H1 (cell line): ENCODE results near the gene USPL1. TPM values are rescaled to one million over a fixed set of nuclear protein-coding genes. Genes with fewer than 3 reads are reported as not detected.
A peak's percentile ranks its signal among the peaks of the same experiment; 100 is the strongest.

Source experiments
- CTCF ChIA-PET: fragments of 300-600 bp; sonication (Branson Sonifier 250); formaldehyde crosslinking; loops from one replicate; lab custom pipeline; 2021; ENCODE audit not compliant: partially characterized antibody; lab: Charles Lee
- POLR2A ChIA-PET: fragments of 300-600 bp; sonication (Branson Sonifier 250); formaldehyde crosslinking; loops from one replicate; lab custom pipeline; 2021; ENCODE audit warnings: inconsistent platforms; ENCODE audit not compliant: partially characterized antibody; lab: Charles Lee
- DNase-seq, 2 experiments: peaks; one replicate each; pipeline versions ENCODE4 v3.0.0 to v3.0.0-alpha.2; 2010 to 2022; ENCODE audit warnings: low spot score in 2 of 2, low read depth in 1 of 2, mixed read lengths in 1 of 2
- FAIRE-seq: peaks from 2 replicates; lab custom pipeline; 2011; peaks lifted over from hg19 to GRCh38; lab: Jason Lieb, UNC
- H2AFZ ChIP-seq: 2 replicates; pipeline ENCODE4 v1.8.1; 2012; ENCODE audit warnings: low read length, inconsistent platforms
- H2AK5ac ChIP-seq: 2 replicates; pipeline ENCODE4 v1.6.1; 2013; ENCODE audit warnings: low read depth, low read length
- H2BK120ac ChIP-seq: replicated peaks from 2 replicates; pipeline ENCODE3; 2013; ENCODE audit warnings: low read depth, low read length, inconsistent platforms
- H2BK12ac ChIP-seq: 2 replicates; pipeline ENCODE4 v1.6.1; 2013; ENCODE audit warnings: low read depth, low read length
- H2BK15ac ChIP-seq: 2 replicates; pipeline ENCODE4 v1.6.1; 2013; ENCODE audit warnings: low read length
- H2BK20ac ChIP-seq: 2 replicates; pipeline ENCODE4 v1.6.1; 2013; ENCODE audit warnings: low read length
- H2BK5ac ChIP-seq: 2 replicates; pipeline ENCODE4 v1.6.1; 2013; ENCODE audit warnings: low read depth, low read length
- H3K14ac ChIP-seq: 2 replicates; pipeline ENCODE4 v1.6.1; 2013; ENCODE audit warnings: inconsistent platforms; ENCODE audit not compliant: insufficient read length
- H3K18ac ChIP-seq: 2 replicates; pipeline ENCODE4 v1.6.1; 2013; ENCODE audit warnings: low read length; ENCODE audit errors: extremely low read depth
- H3K23ac ChIP-seq: 2 replicates; pipeline ENCODE4 v1.6.1; 2013; ENCODE audit warnings: inconsistent platforms; ENCODE audit not compliant: insufficient read length
- H3K23me2 ChIP-seq: 2 replicates; pipeline ENCODE4 v1.6.1; 2013; ENCODE audit warnings: low read depth, low read length
- H3K27ac ChIP-seq: 2 replicates; pipeline ENCODE4 v1.6.1; 2011; ENCODE audit warnings: low read depth, low read length, inconsistent platforms
- H3K27me3 ChIP-seq, 4 experiments: replicated peaks in 1 of 4; 1 replicate in 1 of 4; 2 replicates in 3 of 4; pipeline versions ENCODE4 v1.6.1 to v1.8.1; 2011 to 2013; ENCODE audit warnings: low read length in 3 of 4, mild to moderate bottlenecking in 3 of 4, inconsistent platforms in 2 of 4, mixed read lengths in 2 of 4, moderate library complexity in 1 of 4; ENCODE audit not compliant: control insufficient read depth in 3 of 4, insufficient read depth in 3 of 4; ENCODE audit errors: extremely low read depth in 1 of 4
- H3K36me3 ChIP-seq, 4 experiments: 2 replicates each; pipeline versions ENCODE4 v1.6.1 to v1.8.1; 2011 to 2013; ENCODE audit warnings: mild to moderate bottlenecking in 4 of 4, low read length in 3 of 4, moderate library complexity in 2 of 4, control low read depth in 1 of 4, inconsistent platforms in 1 of 4; ENCODE audit not compliant: insufficient read depth in 4 of 4, control insufficient read depth in 2 of 4
- H3K4ac ChIP-seq: replicated peaks from 2 replicates; pipeline ENCODE3; 2013; ENCODE audit warnings: low read length, low read depth, mixed read lengths, inconsistent platforms; ENCODE audit not compliant: insufficient read length
- H3K4me1 ChIP-seq, 4 experiments: replicated peaks in 1 of 4; 1 replicate in 1 of 4; 2 replicates in 3 of 4; pipeline versions ENCODE4 v1.6.1 to v1.8.1; 2011 to 2013; ENCODE audit warnings: low read length in 3 of 4, inconsistent platforms in 2 of 4, mixed read lengths in 1 of 4; ENCODE audit not compliant: insufficient read depth in 4 of 4, control insufficient read depth in 3 of 4
- H3K4me2 ChIP-seq, 2 experiments: 2 replicates each; pipeline versions ENCODE4 v1.6.1 to v1.8.1; 2011 to 2013; ENCODE audit warnings: low read depth in 2 of 2, low read length in 2 of 2, control low read depth in 1 of 2, inconsistent platforms in 1 of 2, mild to moderate bottlenecking in 1 of 2; ENCODE audit not compliant: insufficient read depth in 1 of 2
- H3K4me3 ChIP-seq, 4 experiments: fragments of 200-600, 300-600 bp in 1 of 4; sonication (generic), shearing (Covaris generic), sonication (Bioruptor Twin) in 1 of 4; 2 replicates each; pipeline versions ENCODE4 v1.5.1 to v1.8.1; 2011 to 2016; ENCODE audit warnings: low read length in 4 of 4, low read depth in 3 of 4, control low read depth in 2 of 4, inconsistent platforms in 2 of 4, mild to moderate bottlenecking in 2 of 4, mixed read lengths in 1 of 4, moderate library complexity in 1 of 4; ENCODE audit not compliant: insufficient read depth in 2 of 4; ENCODE audit errors: extremely low read depth in 1 of 4
- H3K56ac ChIP-seq: replicated peaks from 2 replicates; pipeline ENCODE3; 2013; ENCODE audit warnings: low read depth, mild to moderate bottlenecking, mixed read lengths, low read length, inconsistent platforms; ENCODE audit not compliant: insufficient read length
- H3K79me1 ChIP-seq: 2 replicates; pipeline ENCODE4 v1.6.1; 2013; ENCODE audit warnings: low read depth, low read length, control low read depth
- H3K79me2 ChIP-seq, 2 experiments: 2 replicates each; pipeline versions ENCODE4 v1.6.1 to v1.8.1; 2012 to 2013; ENCODE audit warnings: low read length in 2 of 2, mild to moderate bottlenecking in 2 of 2, inconsistent platforms in 1 of 2; ENCODE audit not compliant: insufficient read depth in 2 of 2, control insufficient read depth in 1 of 2
- H3K9ac ChIP-seq, 4 experiments: replicated peaks in 1 of 4; 1 replicate in 1 of 4; 2 replicates in 3 of 4; pipeline versions ENCODE4 v1.6.1 to v1.8.1; 2011 to 2013; ENCODE audit warnings: low read depth in 3 of 4, low read length in 3 of 4, control low read depth in 2 of 4, mild to moderate bottlenecking in 2 of 4, moderate library complexity in 2 of 4, inconsistent platforms in 1 of 4; ENCODE audit errors: extremely low read depth in 1 of 4
- H3K9me3 ChIP-seq, 2 experiments: 2 replicates each; pipeline versions ENCODE4 v1.6.1 to v1.8.1; 2012 to 2013; ENCODE audit warnings: mild to moderate bottlenecking in 2 of 2, moderate library complexity in 2 of 2, control low read depth in 1 of 2, inconsistent platforms in 1 of 2, low read depth in 1 of 2, low read length in 1 of 2, mixed read lengths in 1 of 2; ENCODE audit not compliant: insufficient read depth in 2 of 2
- H4K20me1 ChIP-seq, 2 experiments: replicated peaks in 1 of 2; 2 replicates each; pipeline versions ENCODE3 to v1.8.1; 2011 to 2013; ENCODE audit warnings: inconsistent platforms in 2 of 2, low read length in 2 of 2, mild to moderate bottlenecking in 1 of 2; ENCODE audit not compliant: insufficient read depth in 2 of 2, control insufficient read depth in 1 of 2
- H4K5ac ChIP-seq: 2 replicates; pipeline ENCODE4 v1.6.1; 2013; ENCODE audit warnings: low read length, low read depth, mixed read lengths, inconsistent platforms; ENCODE audit not compliant: insufficient read length
- H4K8ac ChIP-seq: 2 replicates; pipeline ENCODE4 v1.8.0; 2013; ENCODE audit warnings: mild to moderate bottlenecking, moderate library complexity, low read length, inconsistent platforms; ENCODE audit not compliant: insufficient read depth; ENCODE audit errors: extremely low read depth
- H4K91ac ChIP-seq: replicated peaks from 2 replicates; pipeline ENCODE3; 2013; ENCODE audit warnings: low read length, mixed read lengths, inconsistent platforms; ENCODE audit not compliant: insufficient read length
- JUND ChIP-seq: IDR thresholded peaks from 2 replicates; pipeline ENCODE4 v1.6.1; 2011; ENCODE audit warnings: mild to moderate bottlenecking, improper control_type of control experiment, low read length
- RXRA ChIP-seq: IDR thresholded peaks from 2 replicates; pipeline ENCODE4 v1.6.1; 2011; ENCODE audit warnings: low read depth, mild to moderate bottlenecking, low read length, moderate library complexity; ENCODE audit not compliant: insufficient read depth
- WGBS, 2 experiments: shearing (Covaris generic) in 1 of 2; methylation state at CpG; one replicate each; pipeline versions ENCODE4 v1.1.6 to v1.1.7; 2013 to 2015; ENCODE audit warnings: low lambda C conversion rate in 2 of 2, mixed read lengths in 2 of 2, inconsistent platforms in 1 of 2, low coverage in 1 of 2, missing lambda C conversion rate in 1 of 2; ENCODE audit not compliant: insufficient replicate concordance in 2 of 2, insufficient coverage in 1 of 2, insufficient read length in 1 of 2; ENCODE audit errors: extremely low coverage in 1 of 2, missing lambda C conversion rate in 1 of 2; 5-methylcytosine and 5-hydroxymethylcytosine counted together
- polyA plus RNA-seq, 7 experiments: library from polyadenylated mRNA; depleted of rRNA in 3 of 7; stranded (reverse) in 5 of 7; unstranded in 2 of 7; fragments of >200 nt in 5 of 7; fragments of 200-250 nt in 2 of 7; gene quantifications; 1 replicate in 5 of 7; 2 replicates in 1 of 7; 4 replicates in 1 of 7; pipeline versions ENCODE4 v1.2.1 to v1.2.3, GENCODE V29; 2011 to 2013; ENCODE audit warnings: missing spikeins in 2 of 7, mixed read lengths in 2 of 7
- total RNA-seq: library from RNA; stranded (reverse); fragmentation: NEBNext Ultra II Directional; extraction: Animal tissue kit (Norgen Biotek cat#: 25700); gene quantifications from 2 replicates; pipeline ENCODE4 v1.2.1, GENCODE V29; 2021

Gene USPL1
- total and polyA plus RNA-seq, 2 of the 8 experiments (the other 6 are each of a cell fraction or from before 2014, with no cell fraction given): 6.3 to 17.1 TPM

- Histone ChIP-seq H3K27me3 (no peaks in the 10 kb centered on the region), H3K4me3 (no peak overlapping the region), H3K4ac (no peak overlapping the region), H3K23me2 (no peaks in the 10 kb centered on the region; the same call in 1 of the 2 replicates), H3K27ac (no peak overlapping the region), H2BK120ac (no peak overlapping the region), H4K5ac (no peak overlapping the region), H4K8ac (no peak overlapping the region), H4K20me1 (no peaks in the 10 kb centered on the region), H3K4me1 (peaks cover 0 to 2% (median 0%) of the 10 kb centered on the region in 4 experiments; a peak in 1 of 7 replicates), H3K9me3 (no peaks in the 10 kb centered on the region), H3K79me2 (no peaks in the 10 kb centered on the region), H3K79me1 (no peaks in the 10 kb centered on the region), H3K36me3 (no peaks in the 10 kb centered on the region), H2AK5ac (no peak overlapping the region), H2AFZ (no peak overlapping the region), H2BK20ac (no peak overlapping the region), H3K56ac (no peak overlapping the region), H2BK15ac (no peak overlapping the region), H3K23ac (no peak overlapping the region), H2BK5ac (no peak overlapping the region), H3K14ac (no peak overlapping the region), H3K18ac (no peak overlapping the region), H3K4me2 (no peak overlapping the region), H3K9ac (no peak overlapping the region), H2BK12ac (no peak overlapping the region), H4K91ac (no peak overlapping the region)
- FAIRE-seq: no peak
- no peak for DNase-seq
- ChIA-PET POLR2A (interaction anchor here (1.0 to 1.4 kb wide), 4 partner anchors 37 to 126 kb away, joined by 3 to 6 read pairs (median 4); partner anchors contain the start of genes HMGB1 and USPL1), CTCF (interaction anchor here (0.8 to 2.5 kb wide), 20 partner anchors 9 to 450 kb away, joined by 3 to 9 read pairs (median 4); partner anchors contain the start of gene HMGB1)
- 0 out of 2 replicates have a peak, but pooled peaks have one; percentile 24 for TF ChIP-seq JUND
- no peak for TF ChIP-seq RXRA
- 81% methylated on average over 3 of the region's 3 CpGs; no CpG with 5 or more reads in 1 of the 2 experiments for WGBS, 2 experiments
Observed at GRCh38 chr13:30580852-30581502, 36.7 kb upstream of the USPL1 start.
